ENCODE data around the gene CHD5.

Gene CHD5

DNA sequence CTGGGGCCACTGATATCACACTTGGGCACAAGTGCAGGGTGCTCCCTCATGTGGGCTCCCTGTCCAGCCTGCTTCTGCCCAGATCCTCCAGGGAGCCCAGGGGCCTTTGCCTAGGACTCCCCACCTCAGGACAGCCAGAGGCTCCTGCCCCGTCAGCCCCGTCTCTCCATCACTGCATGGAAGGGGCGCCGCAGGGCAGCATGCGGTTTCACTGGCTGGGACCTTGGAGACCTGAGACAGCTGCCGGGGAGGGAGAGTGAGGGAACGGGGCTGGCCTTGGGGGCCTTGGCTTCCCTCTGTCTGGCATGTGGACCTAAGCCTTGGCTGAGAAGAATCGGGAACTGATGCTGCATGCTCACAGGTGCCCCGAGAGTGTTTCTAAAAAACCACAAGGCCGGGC is 87.9 kb downstream of the CHD5 start:
- TF ChIP-seq, protein P1, sequence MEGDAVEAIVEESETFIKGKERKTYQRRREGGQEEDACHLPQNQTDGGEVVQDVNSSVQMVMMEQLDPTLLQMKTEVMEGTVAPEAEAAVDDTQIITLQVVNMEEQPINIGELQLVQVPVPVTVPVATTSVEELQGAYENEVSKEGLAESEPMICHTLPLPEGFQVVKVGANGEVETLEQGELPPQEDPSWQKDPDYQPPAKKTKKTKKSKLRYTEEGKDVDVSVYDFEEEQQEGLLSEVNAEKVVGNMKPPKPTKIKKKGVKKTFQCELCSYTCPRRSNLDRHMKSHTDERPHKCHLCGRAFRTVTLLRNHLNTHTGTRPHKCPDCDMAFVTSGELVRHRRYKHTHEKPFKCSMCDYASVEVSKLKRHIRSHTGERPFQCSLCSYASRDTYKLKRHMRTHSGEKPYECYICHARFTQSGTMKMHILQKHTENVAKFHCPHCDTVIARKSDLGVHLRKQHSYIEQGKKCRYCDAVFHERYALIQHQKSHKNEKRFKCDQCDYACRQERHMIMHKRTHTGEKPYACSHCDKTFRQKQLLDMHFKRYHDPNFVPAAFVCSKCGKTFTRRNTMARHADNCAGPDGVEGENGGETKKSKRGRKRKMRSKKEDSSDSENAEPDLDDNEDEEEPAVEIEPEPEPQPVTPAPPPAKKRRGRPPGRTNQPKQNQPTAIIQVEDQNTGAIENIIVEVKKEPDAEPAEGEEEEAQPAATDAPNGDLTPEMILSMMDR (IDR thresholded peaks at IDR 0.05): no peak

DNA sequence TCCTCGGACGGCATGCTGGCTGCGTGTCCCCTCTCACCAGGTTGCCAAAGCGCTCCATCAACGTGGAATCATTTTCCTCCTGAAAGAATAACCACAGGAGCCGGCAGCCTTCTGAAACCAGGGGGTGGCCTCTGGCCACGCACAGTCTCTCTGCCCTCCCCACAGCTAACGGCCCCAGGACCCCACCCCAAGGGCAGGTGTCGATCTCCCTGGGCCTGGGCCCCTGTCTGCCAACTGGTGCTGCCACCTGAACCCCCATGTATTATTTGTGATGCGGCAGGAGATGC is 88.4 kb downstream of the CHD5 start:
- TF ChIP-seq, protein P1 (IDR thresholded peaks at IDR 0.05): no peak

DNA sequence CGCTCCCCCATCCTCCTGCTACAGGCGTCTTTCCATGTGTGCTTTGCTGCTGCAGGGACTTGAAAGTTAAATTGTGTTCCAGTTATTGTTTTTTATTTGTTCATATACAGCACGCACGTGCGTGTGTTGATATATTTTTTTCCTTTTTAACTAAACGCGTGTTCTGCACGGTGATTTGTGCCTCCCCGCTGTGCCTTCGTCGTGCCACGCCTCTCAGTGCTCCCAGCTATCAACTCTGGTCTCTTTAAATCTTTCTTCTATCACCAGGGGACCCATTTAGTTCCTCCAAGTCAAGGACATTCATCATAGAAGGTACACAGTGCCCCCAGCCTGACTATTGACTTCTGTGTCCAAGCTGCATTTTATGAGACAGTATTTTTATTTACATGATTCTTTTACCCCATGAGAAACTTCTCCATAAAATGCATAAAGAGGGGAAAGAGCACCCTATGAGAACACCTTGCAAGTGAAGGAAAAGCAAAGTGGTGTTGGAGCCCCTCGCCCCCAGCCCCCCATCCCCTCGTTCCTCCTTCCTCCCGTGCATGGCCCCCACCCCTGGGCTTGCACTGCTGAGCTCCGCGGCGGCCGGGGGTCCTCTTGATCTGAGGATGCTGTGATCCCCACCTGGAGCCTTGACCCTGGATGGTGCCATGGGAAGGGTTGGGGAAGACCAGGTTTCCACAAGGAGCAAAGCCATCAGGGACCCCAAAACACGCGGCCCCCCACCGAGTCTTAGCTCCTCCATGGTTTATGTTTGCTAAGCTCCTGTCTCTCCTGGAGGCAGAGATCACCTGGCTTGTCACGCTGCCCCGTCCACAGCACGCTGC is 88.9 kb downstream of the CHD5 start:
- TF ChIP-seq, protein P1 (IDR thresholded peaks at IDR 0.05): no peak

DNA sequence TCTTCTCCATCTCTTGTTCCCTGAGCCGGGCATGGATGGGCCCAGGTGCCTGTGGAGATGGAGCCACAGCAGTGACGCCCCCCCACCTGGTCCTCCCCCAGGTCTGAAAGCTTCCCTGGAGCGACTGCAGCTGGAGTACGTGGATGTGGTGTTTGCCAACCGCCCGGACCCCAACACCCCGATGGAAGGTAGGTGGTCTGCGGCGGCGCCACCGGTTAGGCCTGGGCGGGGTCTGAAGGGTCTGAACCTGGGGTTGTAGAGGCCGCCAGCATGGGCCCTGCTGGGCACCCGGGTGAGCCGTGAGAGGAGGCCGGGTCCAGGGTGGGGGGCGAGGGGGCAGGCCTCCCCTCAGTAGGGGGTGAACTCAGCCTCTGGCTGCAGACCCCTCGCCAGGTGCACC is 89.8 kb downstream of the CHD5 start:
- TF ChIP-seq, protein P1 (IDR thresholded peaks at IDR 0.05): no peak

DNA sequence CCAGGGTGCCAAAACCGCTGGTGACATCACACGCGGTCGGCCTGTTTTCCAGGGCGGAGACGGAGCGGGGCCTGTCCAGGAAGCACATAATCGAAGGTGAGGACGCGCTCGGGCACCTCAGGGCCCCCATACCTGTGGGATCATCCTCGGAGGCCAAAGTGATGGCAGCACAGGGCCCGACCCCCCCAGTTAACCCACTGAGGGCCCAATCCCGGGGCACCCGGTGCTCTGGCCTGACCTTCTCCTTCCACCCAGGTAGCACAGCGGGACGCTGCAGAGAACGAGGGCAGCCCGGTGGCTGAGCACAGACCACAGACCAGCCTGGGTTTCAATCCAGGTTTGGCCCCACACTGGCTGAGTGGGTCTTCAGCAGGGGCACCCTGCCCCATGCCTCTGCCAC is 91.2 kb downstream of the CHD5 start:
- TF ChIP-seq, protein P1 (IDR thresholded peaks at IDR 0.05): no peak

DNA sequence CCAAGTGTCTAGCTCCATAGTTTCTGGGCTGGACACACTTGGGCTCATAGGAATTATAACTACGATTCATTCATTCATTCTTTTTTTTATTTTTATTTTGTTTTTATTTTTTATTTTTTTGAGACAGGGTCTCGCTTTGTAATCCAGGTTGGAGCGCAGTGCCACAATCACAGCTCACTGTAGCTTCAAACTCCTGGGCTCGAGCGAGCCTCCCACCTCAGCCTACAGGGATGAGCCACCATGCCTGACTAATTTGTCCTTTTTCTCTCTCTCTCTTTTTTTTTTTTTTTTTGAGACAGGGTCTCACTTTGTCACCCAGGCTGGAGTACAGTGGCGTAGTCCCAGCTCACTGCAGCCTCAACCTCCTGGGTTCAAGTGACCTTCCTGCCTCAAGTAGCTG is 92.2 kb downstream of the CHD5 start:
- TF ChIP-seq, protein P1 (IDR thresholded peaks at IDR 0.05): no peak

DNA sequence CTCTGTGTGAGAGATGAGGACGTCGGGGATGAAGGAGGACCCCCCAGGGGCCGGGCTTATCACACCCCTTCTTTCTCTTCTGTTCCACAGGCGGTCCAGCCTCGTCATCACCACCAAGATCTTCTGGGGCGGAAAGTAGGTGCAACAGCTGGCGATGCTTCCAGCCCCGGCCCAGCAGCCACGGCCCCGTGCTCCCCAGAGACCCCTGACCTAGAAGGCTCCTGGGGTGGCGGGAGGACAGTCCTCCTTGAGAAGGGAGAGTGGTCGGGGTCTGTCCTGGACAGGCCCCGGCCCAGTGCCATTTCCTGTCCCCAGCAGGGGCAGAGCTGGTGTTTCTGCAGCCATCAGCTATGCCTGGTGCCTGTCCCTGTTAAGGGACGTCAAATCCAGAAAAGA is 92.7 kb downstream of the CHD5 start:
- TF ChIP-seq, protein P1 (IDR thresholded peaks at IDR 0.05): no peak

All from LNCAP (cell line).